MV-4-11 (cell line): Measurements from ENCODE around the gene CERS4.
A peak's percentile ranks its signal among the peaks of the same experiment; 100 is the strongest.
"Not testable (repeated sequence)": the region's sequence is repeated elsewhere in the genome, so short reads cannot be mapped to it uniquely, and the experiment has no call there.

Experiments
- DNase-seq: peaks from one replicate; lab custom pipeline; 2025; lab: John Stamatoyannopoulos, UW

The CERS4 gene

DNA sequence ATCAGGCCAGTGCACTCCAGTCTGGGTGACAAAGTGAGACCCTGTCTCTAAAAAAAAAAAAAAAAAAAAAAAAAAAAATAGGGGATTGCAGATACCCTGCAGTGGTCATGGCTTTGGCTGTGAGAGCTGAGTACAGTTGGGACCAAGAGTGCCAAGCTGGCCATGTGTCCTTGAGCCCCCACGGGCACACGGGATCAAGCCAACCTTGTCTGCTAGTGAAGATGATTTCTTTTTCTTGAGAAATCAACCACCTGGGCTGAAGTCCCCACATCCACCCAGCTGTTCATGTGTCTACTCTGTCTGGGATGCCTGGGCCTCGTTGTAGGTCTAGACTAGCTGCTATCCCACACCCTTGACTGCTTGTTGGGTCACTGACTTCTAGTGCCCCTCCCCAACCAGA lies 34.0 kb downstream of the CERS4 start:
- DNase-seq = no peak

DNA sequence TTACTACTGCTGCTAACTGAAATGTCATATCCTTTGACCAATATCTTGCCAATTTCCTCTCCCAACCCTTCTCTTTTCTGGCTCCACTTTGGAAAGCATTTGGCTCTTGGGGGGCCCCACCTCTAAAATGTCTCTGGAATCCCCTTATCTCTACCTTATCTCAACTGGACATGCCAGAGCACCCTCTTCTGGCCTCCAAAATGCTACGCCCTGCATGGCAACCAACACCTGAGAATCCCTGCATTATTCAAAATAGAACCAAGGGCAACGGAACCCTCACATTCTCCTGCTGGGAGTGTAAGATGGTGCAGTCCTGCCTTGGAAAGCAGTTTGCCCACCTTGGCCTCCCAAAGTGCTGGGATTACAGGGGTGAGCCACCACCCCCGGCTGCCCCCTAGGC lies 35.3 kb downstream of the CERS4 start:
- no peak for DNase-seq

DNA sequence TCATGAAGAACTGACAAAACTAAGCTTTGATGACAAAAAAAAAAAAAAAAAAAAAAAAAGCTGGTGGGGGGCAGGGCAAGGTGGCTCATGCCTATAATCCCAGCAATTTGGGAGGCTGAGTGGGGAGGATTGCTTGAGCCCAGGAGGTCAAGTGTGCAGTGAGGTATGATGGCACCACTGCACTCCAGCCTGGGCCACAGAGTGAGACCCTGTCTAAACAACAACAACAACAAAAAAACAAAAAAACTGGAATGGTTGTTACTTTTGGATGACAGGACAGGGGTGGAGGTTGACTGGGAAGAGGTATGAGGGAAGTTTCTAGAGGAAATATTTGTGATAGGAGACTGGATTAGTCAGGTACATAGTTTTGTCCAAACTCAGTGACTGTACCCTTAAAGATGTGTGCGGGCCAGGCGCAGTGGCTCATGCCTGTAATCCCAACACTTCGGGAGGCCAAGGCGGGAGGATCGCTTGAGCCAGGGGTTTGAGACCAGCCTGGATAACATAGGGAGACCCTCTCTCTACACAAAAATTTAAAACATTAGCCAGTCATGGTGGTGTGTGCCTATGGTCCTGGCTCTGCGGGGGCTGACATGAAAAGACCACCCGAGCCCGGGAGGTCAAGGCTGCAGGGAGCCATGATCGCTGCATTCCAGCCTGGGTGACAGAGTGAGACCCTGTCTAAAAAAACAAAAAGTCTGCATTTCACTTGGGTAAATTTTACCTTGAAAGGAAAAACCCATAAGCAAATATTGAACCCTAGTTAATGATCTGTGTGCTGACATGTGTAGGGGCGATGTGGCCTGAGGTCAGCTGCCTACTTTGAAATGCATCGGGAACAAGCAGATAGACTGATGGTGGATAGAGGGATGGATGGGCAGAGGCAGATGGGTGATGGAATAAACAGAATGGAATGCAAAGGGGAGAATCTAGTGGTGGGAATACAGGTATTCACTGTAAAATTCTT lies 37.0 kb downstream of the CERS4 start:
- DNase-seq = no peak

DNA sequence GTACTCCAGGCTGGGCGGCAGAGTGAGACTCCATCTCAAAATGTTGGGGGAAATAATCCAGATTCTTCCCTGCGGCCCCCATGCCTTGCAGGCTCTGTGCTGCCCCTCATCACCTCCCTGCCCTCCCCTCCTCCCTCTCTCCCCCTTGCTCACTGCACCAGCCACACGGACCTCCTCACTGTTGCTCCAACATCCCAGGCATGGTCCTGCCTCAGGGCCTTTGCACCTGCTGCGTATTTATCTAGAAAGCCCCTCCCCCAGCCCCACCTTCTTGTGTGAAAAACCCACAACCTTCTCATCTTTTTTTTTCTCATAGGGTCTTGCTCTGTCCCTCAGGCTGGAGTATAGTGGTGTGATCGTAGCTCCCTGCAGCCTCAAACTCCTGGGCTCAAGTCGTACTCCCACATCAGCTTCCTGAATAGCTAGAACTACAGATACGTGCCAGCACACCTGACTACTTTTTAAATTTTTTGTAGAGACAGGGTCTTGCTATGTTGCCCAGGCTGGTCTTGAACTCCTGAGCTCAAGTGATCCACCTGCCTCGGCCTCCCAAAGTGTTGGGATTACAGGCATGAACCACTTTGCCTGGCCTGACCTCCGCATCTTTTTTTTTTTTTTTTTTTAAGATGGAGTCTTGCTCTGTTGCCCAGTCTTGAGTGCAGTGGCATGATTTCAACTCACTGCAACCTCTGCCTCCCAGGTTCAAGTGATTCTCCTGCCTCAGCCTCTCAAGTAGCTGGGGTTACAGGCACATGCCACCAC lies 38.1 kb downstream of the CERS4 start:
- not testable (repeated sequence) for DNase-seq

DNA sequence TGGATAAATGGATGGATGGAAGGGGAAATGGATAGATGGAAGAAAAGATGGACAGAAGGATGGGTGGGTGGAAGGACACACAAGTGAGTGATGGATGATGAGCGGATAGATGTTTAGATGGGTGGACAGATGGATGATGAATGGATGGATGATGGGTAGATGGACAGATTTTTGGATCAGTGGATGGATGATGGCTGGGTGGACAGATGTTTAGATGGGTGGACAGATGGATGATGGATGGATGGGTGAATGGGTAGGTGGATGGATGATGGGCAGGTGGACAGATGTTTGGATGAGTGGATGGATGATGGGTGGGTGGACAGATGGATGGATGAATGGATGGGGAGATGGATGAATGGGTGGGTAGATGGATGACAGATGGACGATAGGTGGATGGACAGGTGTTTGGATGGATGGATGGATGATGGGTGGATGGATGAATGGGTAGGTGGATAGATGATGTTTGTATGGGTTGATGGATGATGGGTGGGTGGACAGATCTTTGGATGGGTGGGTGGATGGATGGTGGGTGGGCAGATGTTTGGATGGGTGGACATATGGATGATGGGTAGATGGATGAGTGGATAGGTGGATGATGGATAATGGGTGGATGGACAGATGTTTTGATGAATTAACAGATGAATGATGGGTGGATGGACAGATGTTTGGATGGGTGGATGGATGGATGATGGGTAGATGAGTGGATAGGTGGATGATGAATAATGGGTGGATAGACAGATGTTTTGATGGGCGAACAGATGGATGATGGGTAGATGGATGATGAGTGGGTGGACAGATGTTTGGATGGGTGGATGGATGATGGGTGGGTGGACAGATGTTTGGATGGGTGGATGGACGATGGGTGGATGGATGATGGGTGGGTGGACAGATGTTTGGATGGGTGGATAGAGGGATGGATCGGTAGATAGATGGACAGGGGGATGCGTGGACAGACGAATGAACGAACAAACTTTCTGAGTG lies 39.5 kb downstream of the CERS4 start:
- DNase-seq = no peak

DNA sequence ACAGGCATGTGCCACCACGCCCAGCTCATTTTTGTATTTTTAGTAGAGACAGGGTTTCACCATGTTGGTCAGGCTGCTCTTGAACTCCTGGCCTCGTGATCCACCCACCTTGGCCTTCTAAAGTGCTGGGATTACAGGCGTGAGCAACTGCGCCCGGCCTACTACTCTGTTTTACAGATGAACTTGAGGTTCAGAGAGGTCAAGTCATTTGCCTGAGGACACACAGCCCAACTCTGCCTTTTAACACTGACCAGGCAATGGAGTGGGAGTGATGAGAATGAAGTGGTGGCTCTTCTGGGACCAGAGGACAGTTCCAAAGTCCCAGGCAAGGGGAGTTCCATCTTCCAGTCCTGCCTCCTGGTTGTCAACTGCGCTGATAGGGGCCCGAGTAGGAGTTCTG lies 41.4 kb downstream of the CERS4 start:
- DNase-seq = no peak

DNA sequence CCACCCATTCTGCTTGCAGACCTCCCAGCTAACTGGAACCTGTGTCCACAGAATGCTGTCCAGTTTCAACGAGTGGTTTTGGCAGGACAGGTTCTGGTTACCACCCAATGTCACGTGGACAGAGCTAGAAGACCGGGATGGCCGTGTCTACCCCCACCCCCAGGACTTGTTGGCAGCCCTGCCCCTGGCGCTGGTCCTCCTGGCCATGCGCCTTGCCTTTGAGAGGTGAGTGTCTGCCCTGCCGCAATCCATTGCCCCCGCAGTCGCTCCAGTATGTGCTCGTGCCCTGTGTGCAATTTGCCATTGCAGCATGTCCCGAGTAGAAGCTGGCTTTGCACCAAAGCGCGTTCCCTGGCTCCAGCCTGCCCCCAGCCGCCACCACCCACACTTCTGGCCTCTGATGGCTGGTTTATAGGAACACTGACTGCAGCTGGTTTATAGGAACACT lies 41.9 kb downstream of the CERS4 start:
- DNase-seq = no peak

DNA sequence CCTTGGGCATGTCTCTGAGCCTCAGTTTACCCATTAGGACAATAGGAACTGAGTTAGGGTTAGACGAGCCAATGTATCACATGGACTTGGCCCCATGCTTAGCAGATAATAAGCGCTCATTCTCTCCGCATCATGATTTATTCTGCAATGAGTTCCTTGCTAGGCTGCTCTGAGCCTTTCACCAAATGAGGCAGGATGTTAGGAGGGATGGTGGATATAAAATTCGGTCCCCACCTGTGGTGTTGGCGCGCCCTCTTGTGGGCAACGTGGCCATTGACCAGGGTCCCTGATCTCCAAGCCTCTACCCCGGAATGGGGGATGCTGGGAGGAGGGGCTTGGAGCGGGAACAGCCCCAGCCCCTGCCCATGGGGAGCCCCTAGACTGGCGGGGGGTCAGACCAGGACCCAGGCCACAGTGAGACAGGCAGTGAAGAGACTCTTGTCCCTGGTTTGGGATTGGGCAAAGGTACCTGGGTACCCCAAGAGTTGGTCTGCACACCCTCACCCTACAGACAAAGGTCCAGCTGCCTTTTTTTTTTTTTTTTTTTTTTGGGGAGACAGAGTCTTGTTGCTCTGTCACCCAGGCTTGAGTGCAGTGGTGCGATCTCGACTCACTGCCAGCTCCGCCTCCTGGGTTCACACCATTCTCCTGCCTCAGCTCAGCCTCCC lies 43.9 kb downstream of the CERS4 start:
- DNase-seq = peak; percentile 71

DNA sequence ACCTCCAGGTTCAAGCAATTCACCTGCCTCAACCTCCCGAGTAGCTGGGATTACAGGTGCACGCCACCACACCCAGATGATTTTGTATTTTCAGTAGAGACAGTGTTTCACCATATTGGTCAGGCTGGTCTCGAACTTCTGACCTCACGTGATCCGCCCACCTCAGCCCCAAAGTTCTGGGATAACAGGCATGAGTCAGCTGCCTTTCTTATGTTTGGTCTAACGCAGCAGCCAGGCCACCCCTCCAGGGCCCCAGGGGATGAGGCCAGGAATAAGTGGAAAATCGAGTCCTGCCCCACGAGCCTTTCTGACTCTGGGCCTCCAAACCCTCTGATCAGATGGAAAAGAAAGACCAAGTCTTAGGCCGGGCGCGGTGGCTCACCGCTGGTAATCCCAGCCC lies 44.5 kb downstream of the CERS4 start:
- DNase-seq = no peak

DNA sequence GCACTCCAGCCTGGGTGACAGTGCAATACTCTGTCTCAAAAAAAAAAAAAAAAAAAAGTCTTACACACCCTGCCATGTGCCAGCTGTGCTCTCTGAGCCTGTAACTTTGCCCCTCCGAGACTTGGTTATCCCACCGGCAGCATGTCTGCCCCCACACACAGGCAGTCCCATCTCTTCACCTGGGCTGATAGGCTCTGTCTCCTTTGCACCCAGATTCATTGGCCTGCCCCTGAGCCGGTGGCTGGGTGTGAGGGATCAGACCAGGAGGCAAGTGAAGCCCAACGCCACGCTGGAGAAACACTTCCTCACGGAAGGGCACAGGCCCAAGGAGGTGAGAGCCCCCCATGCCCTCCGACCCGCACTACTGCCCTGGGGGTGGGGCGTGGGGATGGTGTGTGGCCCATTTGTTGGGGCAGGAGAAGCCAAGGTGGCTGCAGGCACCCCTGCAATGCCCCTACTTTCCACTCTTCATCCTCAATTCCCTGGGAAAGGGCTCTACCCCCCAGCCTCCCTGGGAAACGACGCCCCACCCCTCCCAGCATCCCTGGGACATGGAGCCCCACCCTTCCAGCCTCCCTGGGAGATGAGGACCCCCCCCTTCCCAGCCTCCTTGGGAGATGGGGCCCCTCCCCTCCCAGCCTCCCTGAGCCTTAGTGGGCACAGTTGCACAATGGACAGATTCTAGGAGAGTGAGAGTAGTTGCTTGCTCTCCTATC lies 45.3 kb downstream of the CERS4 start:
- DNase-seq = no peak

DNA sequence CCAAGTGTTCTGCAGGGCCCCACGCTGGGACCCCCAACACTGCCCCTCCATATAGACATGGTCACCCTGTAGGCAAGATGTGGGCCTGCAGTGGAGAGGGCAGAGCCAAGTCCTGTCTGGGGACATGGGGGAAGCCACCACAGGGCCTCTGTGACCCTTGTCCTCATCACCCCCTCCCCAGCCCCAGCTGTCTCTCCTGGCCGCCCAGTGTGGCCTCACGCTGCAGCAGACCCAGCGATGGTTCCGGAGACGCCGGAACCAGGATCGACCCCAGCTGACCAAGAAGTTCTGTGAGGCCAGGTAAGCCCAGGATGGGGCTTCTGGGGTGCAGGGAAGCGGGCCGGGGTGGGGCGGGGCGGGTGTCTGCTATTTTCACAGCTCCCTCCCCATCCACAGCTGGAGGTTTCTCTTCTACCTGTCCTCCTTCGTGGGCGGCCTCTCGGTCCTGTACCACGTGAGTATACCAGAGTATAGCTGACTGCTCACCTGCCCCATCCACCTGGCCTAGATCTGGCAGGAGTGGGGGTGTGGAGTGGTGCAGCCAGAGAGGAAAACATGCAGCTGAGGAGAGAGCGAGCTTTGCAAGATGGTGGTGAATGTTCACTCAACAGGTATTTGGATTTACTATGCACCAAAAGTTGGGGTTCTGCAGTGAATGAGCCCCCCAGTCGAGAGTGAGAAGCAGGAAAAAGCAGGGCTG lies 46.4 kb downstream of the CERS4 start:
- no peak for DNase-seq

DNA sequence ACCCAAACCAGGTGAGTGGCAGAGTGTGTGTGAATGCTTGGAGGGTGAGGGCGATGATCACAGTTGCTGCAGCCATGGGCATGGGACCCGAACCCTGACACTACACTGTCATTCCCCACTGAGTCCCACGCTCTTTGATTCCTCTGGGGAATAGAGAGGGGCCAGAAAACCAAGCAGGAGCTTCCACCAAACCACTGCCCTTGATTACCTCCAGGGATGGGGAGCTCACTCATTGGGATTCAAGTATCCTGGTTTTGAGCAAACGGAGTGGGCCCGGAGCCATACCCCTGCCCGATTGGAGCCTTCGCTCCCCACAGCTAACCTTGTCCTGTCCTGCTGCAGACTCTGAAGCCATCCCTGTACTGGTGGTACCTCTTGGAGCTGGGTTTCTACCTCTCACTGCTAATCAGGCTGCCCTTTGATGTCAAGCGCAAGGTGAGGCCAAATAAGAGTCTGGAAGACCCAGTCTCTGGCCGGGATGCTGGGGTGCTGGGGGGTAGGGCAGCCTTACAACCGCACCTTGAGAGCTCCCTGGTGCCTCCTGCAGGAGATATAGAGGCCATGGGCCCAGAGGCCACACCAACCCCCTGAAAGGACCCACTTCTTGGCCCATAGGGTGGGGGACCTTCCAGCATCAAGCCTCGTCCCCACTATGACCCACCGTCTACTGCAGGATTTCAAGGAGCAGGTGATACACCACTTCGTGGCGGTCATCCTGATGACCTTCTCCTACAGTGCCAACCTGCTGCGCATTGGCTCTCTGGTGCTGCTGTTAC lies 47.3 kb downstream of the CERS4 start:
- DNase-seq = no peak

DNA sequence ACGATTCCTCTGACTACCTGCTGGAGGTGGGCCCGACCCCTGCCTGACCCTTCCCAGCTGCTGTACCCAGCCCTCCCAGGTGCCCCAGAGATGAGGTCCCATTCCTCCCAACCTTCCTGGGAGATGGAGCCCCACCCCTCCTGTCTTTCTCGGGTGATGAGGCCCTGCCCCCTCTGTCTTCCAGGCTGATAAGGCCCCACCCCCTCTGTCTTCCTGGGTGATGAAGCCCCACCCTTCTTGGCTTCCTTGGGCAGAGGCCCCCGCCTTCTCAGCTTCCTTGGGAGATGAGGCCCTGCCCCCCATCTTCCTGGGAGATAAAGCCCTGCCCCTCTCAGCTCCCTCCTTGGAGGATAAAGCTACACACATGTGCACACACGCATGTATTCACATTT lies 47.9 kb downstream of the CERS4 start:
- no peak for DNase-seq

DNA sequence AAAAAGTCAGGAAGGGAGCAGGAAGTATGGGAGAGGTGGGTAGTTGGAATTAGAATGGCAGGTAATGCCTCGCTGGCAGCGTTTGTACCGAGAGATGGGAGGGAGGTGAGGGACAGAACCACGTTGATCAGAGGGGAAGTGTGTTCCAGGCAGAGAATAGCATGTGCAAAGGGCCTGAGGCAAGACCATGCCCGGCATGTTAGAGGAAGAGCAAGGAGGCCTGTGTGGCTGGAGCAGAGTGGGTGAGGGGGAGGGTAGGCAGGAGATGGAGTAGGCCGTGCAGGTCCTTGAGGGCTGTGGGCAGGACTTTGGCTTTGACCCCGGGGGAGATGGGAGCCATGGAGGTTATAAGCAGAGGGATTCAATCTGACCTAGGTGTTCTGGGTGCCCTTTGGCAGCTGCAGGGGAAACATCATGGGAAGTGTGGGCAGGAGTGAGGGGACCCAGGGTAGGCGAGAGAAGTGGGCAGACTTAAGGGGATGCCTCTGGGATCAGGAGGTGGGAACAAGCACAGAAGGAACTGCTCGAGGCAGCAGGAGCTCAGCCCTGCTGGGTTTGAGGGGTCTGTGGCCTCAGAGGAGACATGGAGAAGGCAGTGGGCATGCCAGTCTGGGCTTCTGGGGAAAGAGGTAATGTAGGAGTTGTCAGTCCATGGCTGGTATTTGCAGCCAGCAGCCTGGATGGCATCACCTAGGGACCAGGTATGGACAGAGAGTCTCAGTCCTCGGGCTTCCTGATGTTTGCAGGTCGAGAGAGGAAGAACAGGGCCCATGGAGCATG lies 50.2 kb downstream of the CERS4 start:
- DNase-seq = no peak

DNA sequence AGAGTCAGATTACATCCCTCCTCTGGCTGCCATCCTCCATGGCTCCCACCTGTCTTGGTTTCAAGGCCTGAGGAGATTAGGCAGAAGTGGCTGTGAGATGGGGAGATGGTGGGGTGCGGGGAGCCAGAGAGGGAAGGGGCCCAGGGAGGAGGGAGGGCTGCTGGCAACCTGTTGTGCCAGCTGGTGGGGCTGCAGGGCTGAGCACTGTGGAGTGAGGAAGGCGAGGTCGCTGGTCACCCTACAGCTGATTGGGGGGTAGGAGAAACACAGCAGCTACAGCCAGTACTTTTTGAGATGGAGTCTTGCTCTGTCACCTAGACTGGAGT lies 50.7 kb downstream of the CERS4 start:
- DNase-seq = no peak

DNA sequence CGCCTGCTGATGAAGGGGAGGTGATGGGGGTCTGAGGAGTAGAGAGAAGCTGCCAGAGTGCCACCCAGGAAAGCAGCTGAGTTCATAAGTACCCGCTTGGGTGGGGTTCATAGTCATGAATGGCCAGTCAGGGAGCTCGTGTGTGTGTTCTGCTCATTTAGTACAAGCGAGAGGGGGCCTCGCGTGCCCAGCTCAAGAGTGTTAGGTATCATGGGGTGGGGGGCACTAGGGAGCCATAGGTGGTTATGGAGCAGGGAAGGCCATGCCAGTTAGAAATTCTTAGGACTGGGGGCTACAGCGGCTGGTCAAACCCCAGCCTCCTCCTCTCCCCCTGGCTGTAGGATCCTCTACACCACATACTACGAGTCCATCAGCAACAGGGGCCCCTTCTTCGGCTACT lies 52.2 kb downstream of the CERS4 start:
- DNase-seq = no peak

DNA sequence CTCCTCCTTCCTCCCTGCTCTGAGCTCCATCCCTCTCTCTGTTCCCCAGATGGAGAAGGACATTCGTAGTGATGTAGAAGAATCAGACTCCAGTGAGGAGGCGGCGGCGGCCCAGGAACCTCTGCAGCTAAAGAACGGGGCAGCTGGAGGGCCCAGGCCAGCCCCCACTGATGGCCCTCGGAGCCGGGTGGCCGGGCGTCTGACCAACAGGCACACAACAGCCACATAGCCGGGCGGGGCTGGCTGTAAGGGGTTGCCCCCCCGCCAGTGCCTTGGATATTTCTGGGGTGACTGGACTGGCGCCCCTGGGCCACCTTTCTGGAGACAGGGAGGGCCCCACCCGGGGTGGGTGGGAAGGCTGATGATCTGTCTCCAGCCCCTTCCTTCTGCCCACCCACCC lies 52.7 kb downstream of the CERS4 start:
- no peak for DNase-seq

DNA sequence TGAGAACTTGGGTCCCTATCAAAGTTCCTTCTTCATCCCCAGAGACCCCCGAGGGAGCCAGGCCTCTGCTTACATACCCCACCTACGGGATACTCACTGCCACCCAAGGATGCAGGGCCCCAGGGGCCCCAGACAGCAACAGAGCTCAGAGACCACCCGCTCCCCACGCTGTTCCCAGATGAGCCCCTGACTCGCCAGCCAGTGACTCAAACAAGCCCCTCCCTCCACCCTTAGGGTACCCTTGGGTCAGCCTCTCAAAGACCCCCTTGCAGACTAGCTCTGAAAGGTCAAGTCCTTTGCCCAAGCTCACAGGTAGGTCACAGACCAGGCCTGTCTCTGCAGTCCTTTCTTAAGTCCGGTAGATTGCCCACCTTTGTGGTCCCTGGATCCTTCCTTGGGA lies 53.3 kb downstream of the CERS4 start:
- no peak for DNase-seq

DNA sequence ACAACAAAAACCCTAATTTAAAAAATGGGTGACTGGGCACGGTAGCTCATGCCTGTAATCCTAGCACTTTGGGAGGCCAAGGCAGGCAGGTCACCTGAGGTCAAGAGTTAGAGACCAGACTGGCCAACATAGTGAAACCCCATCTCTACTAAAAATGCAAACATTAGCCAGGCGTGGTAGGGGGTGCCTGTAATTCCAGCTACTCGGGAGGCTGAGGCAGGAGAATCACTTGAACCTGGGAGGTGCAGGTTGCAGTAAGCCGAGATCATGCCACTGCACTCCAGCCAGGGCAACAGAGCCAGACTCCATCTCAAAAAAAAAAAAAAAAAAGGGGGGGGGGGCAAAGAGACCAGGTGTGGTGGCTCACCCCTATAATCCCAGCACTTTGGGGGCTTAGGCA lies 55.1 kb downstream of the CERS4 start:
- DNase-seq = not testable (repeated sequence)
